Measurements from ENCODE around the gene RALGAPB.
A peak's percentile ranks its signal among the peaks of the same experiment; 100 is the strongest.

DNA sequence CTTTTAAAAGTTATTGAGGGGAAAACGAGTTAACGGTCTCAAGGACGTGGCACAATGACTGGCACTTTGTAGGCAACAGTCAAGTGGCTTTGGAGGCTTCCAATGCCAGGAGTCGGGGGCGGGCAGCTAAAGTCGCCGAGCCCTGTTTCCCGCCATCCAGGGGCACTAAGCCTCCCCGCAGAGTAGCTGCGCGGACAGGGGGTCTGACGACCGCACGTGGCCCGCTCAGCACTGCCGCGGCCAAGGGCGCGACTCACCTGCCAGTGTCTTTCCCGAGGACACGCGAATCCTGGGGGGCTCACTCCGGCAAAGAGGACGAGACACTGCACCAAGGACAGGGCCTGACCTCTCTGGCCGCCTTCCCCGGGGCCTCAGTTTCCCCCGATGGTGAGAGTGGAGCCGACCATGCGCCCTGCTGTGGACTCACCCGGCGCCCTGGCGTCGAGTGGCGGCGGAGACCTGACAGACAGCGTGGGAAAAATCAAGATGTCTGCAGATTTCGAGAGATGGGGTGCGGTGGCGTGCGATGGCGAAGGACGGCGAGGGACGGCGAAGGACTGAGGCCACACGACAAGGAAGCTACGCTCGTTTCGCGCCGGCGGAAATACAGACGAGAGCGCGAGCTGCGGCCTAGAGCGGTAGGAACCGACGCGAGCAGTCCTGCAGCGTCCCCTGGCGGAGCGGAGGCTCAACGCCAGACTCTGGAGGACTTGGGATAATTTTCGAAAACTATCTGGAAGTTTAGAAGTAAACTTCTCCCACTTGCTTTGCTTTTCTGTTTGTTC is 37.7 kb upstream of the RALGAPB start, which contains the start of gene SNHG17:
- TF ChIP-seq, protein P1, sequence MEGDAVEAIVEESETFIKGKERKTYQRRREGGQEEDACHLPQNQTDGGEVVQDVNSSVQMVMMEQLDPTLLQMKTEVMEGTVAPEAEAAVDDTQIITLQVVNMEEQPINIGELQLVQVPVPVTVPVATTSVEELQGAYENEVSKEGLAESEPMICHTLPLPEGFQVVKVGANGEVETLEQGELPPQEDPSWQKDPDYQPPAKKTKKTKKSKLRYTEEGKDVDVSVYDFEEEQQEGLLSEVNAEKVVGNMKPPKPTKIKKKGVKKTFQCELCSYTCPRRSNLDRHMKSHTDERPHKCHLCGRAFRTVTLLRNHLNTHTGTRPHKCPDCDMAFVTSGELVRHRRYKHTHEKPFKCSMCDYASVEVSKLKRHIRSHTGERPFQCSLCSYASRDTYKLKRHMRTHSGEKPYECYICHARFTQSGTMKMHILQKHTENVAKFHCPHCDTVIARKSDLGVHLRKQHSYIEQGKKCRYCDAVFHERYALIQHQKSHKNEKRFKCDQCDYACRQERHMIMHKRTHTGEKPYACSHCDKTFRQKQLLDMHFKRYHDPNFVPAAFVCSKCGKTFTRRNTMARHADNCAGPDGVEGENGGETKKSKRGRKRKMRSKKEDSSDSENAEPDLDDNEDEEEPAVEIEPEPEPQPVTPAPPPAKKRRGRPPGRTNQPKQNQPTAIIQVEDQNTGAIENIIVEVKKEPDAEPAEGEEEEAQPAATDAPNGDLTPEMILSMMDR (IDR thresholded peaks at IDR 0.05; ENCODE audit: low read length) = peak; percentile 99
- no peak for TF ChIP-seq EZH2 (optimal IDR thresholded peaks at IDR 0.05; ENCODE audit: low read depth, low read length)
- no peak for TF ChIP-seq EZH2phosphoT487 (IDR thresholded peaks at IDR 0.05; ENCODE audit: low read length)

Measured in MM.1S (cell line).